Fibroblast of lung (primary cell): Measurements from ENCODE around the gene ARMCX2. TPM values are rescaled to one million over a fixed set of nuclear protein-coding genes. Genes with fewer than 3 reads are reported as not detected.

Source experiments
- DNase-seq, 2 donors: peaks; one replicate each; pipeline versions ENCODE4 v3.0.0 to v3.0.0-alpha.2; 2010; ENCODE audit warnings: low read depth in 2 of 2
- H2AFZ ChIP-seq: 2 replicates; pipeline ENCODE4 v1.5.1; 2012; ENCODE audit warnings: low read length, control low read depth, inconsistent platforms
- H3K27ac ChIP-seq: 2 replicates; pipeline ENCODE4 v1.5.1; 2011; ENCODE audit warnings: low read length, control low read depth; ENCODE audit not compliant: insufficient read depth
- H3K27me3 ChIP-seq: 2 replicates; pipeline ENCODE4 v1.5.1; 2011; ENCODE audit warnings: mild to moderate bottlenecking, low read length; ENCODE audit not compliant: control insufficient read depth, insufficient read depth
- H3K36me3 ChIP-seq: 2 replicates; pipeline ENCODE4 v1.5.1; 2011; ENCODE audit warnings: low read length; ENCODE audit not compliant: control insufficient read depth, insufficient read depth
- H3K4me1 ChIP-seq: 2 replicates; pipeline ENCODE4 v1.5.1; 2011; ENCODE audit warnings: low read length; ENCODE audit not compliant: control insufficient read depth, insufficient read depth; ENCODE audit errors: extremely low read depth
- H3K4me2 ChIP-seq: 2 replicates; pipeline ENCODE4 v1.5.1; 2011; ENCODE audit warnings: low read length, control low read depth; ENCODE audit not compliant: insufficient read depth; ENCODE audit errors: extremely low read depth
- H3K4me3 ChIP-seq, 4 experiments: fragments of 200-600 bp in 1 of 4; sonication (generic) in 1 of 4; replicated peaks in 1 of 4; 2 replicates each; pipeline ENCODE4 v1.5.1; 2011 to 2016; ENCODE audit warnings: low read length in 4 of 4, low read depth in 3 of 4, mild to moderate bottlenecking in 3 of 4, control low read depth in 2 of 4, inconsistent platforms in 1 of 4, mixed read lengths in 1 of 4; ENCODE audit not compliant: insufficient read depth in 1 of 4; ENCODE audit errors: control extremely low read depth in 1 of 4
- H3K79me2 ChIP-seq: 2 replicates; pipeline ENCODE4 v1.5.1; 2012; ENCODE audit warnings: mild to moderate bottlenecking, low read length, inconsistent platforms; ENCODE audit not compliant: control insufficient read depth, insufficient read depth
- H3K9ac ChIP-seq: 2 replicates; pipeline ENCODE4 v1.5.1; 2011; ENCODE audit warnings: mild to moderate bottlenecking, low read length, control low read depth; ENCODE audit not compliant: insufficient read depth
- H3K9me3 ChIP-seq: 2 replicates; pipeline ENCODE4 v1.5.1; 2012; ENCODE audit warnings: low read depth, low read length; ENCODE audit not compliant: control insufficient read depth, insufficient read depth
- H4K20me1 ChIP-seq: 2 replicates; pipeline ENCODE4 v1.5.1; 2011; ENCODE audit warnings: low read length; ENCODE audit not compliant: control insufficient read depth, insufficient read depth; ENCODE audit errors: extremely low read depth
- CTCF ChIP-seq, 2 donors: IDR thresholded peaks in 1 of 2; conservative IDR thresholded peaks in 1 of 2; 1 replicate in 1 of 2; 2 replicates in 1 of 2; pipeline ENCODE4 v1.5.1; 2011 to 2012; ENCODE audit warnings: low read length in 2 of 2, control low read depth in 1 of 2, inconsistent platforms in 1 of 2, low read depth in 1 of 2, mild to moderate bottlenecking in 1 of 2
- EZH2 ChIP-seq: IDR thresholded peaks from 2 replicates; pipeline ENCODE4 v1.5.1; 2012; ENCODE audit warnings: low read length, control low read depth, mild to moderate bottlenecking; ENCODE audit errors: missing control alignments
- polyA plus RNA-seq, 2 donors: library from polyadenylated mRNA; depleted of rRNA in 1 of 2; stranded (reverse) in 1 of 2; unstranded in 1 of 2; fragments of >200 nt; gene quantifications; 2 replicates each; pipeline ENCODE4 v1.2.1, GENCODE V29; 2011 to 2012; ENCODE audit warnings: missing spikeins in 1 of 2
- total RNA-seq: library from RNA; depleted of rRNA; stranded (reverse); fragments of >200 nt; gene quantifications from 2 replicates; pipeline ENCODE4 v1.2.1, GENCODE V29; 2014

Gene ARMCX2
- total and polyA plus RNA-seq, 2 donors (not counting 1 experiment from before 2014, with no cell fraction given): 66.2 to 107 TPM

- DNase-seq: no peak
- Histone ChIP-seq H3K27ac (no peak overlapping the region), H3K4me3 (no peak overlapping the region), H3K79me2 (no peaks in the 10 kb centered on the region), H3K4me2 (no peak overlapping the region), H3K4me1 (no peaks in the 10 kb centered on the region), H3K9me3 (no peaks in the 10 kb centered on the region), H3K36me3 (no peaks in the 10 kb centered on the region), H3K9ac (no peak overlapping the region), H2AFZ (no peak overlapping the region), H3K27me3 (no peaks in the 10 kb centered on the region), H4K20me1 (no peaks in the 10 kb centered on the region)
- no peak for TF ChIP-seq CTCF (conservative IDR thresholded peaks at IDR 0.05 in 1 of 2, IDR thresholded peaks at IDR 0.05 in 1 of 2; ENCODE audit: low read depth in 1 of 2, low read length in 2 of 2)
- TF ChIP-seq EZH2: no peak
These were observed 33.8 kb upstream of the ARMCX2 start for GRCh38 chrX:101693476-101693875.

- Histone ChIP-seq H3K27ac (no peak overlapping the region), H3K4me1 (no peaks in the 10 kb centered on the region), H3K9me3 (no peaks in the 10 kb centered on the region), H3K9ac (no peak overlapping the region), H3K79me2 (no peaks in the 10 kb centered on the region), H3K27me3 (no peaks in the 10 kb centered on the region), H3K36me3 (no peaks in the 10 kb centered on the region), H4K20me1 (no peaks in the 10 kb centered on the region), H2AFZ (no peak overlapping the region), H3K4me3 (no peak overlapping the region), H3K4me2 (no peak overlapping the region)
- no peak for TF ChIP-seq EZH2
- no peak for TF ChIP-seq CTCF (conservative IDR thresholded peaks at IDR 0.05 in 1 of 2, IDR thresholded peaks at IDR 0.05 in 1 of 2; ENCODE audit: low read depth in 1 of 2, low read length in 2 of 2)
- DNase-seq: no peak
These were observed 32.2 kb upstream of the ARMCX2 start for GRCh38 chrX:101691835-101692234.

GRCh38 chrX:101686574-101686973 lies 26.9 kb upstream of the ARMCX2 start:
- Histone ChIP-seq H3K4me3 (no peak overlapping the region), H3K9ac (no peak overlapping the region), H3K27me3 (no peaks in the 10 kb centered on the region), H2AFZ (no peak overlapping the region), H3K4me1 (no peaks in the 10 kb centered on the region), H3K9me3 (no peaks in the 10 kb centered on the region), H4K20me1 (no peaks in the 10 kb centered on the region), H3K27ac (no peak overlapping the region), H3K36me3 (no peaks in the 10 kb centered on the region), H3K4me2 (no peak overlapping the region), H3K79me2 (no peaks in the 10 kb centered on the region)
- no peak for DNase-seq
- TF ChIP-seq EZH2 (no peak), CTCF (conservative IDR thresholded peaks at IDR 0.05 in 1 of 2, IDR thresholded peaks at IDR 0.05 in 1 of 2; ENCODE audit: low read depth in 1 of 2, low read length in 2 of 2) (no peak)
